RWPE1 (cell line): ENCODE measurements around the gene PRKN.

ENCODE experiments used
- CTCF ChIA-PET: fragments of 350-600 bp; sonication (Branson Sonifier 250); formaldehyde crosslinking; extraction: SDS; loops from one replicate; lab custom pipeline; 2021; lab: Yijun Ruan, JAX
- POLR2A ChIA-PET: fragments of 400-600 bp; formaldehyde crosslinking; extraction: SDS; loops from one replicate; lab custom pipeline; 2020; ENCODE audit warnings: antibody characterized with exemption; ENCODE audit not compliant: low non-redundant PET; lab: Yijun Ruan, JAX
- DNase-seq: peaks from one replicate; pipeline ENCODE4 v3.0.0; 2012; ENCODE audit warnings: low spot score
- H3K27ac ChIP-seq: fragments of 450-650 bp; 2 replicates; pipeline ENCODE4 v1.5.1; 2017
- CTCF ChIP-seq: fragments of 450-650 bp; conservative IDR thresholded peaks from 2 replicates; pipeline ENCODE4 v1.5.1; 2017; ENCODE audit warnings: low read depth, mild to moderate bottlenecking

PRKN gene

GRCh38 chr6:162190981-162191380 is 536.6 kb downstream of the PRKN start:
- H3K27ac ChIP-seq, result no peak overlapping the region
- TF ChIP-seq CTCF, result no peak
- CTCF ChIA-PET, result no interaction called here
- DNase-seq, result no peak
- POLR2A ChIA-PET, result no interaction called here

DNA sequence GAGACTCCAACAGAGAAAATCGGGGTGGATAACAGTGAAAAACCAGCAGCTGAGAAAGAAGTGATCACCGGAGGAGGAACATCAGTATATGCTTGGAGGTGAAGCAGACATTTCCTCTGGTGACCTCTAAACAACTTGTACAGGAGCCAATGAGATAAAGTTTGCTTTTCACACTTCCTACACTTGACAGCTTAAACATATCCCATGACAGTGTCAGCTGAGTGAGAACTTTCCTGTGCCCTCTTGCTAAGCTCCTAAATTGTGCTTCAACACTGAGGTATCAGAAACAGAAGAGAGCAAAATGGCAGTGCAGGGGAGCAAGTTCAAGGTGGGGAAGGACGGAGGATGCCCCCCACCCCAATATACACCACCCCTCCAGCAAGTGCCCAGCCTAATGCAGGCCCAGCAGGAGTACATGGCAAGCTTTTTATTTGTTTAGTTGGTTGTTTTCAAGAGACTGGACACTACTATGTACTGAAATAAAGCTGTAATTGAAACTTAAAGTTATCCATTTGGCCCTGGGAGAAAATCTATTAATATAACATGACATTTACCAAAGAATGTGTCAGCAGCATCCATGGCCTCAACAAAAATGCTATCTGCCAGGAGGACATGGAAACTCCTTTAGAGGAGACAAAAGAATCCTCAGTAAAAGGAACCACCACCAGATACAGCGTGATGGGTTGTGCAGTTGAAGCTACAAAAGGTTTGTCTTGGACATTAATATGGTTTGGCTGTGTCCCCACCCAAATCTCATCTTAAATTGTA is 540.2 kb downstream of the PRKN start:
- no peak overlapping the region for H3K27ac ChIP-seq
- CTCF ChIA-PET, result no interaction called here
- TF ChIP-seq CTCF, result no peak

DNA sequence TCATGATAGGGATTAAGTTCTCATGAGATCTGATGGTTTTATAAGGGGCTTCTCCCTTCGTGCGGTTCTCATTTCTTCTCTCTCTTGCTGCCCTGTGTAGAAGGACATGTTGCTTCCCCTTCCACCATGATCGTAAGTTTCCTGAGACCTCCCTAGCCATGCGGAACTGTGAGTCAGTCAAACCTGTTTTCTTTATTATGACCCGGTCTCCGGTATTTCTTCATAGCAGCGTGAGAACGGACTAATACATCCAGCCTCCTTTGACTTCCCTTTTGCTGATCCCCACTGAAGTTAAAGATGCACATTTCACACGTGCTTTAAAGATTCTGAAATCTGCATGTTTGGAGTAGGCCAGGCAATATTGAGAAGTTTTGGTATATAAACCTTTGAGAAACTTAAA is 543.1 kb downstream of the PRKN start:
- no peak overlapping the region for H3K27ac ChIP-seq
- no peak for TF ChIP-seq CTCF
- no peak for DNase-seq
- CTCF ChIA-PET, result no interaction called here
- POLR2A ChIA-PET, result no interaction called here

More for the DNA sequence above, 540.2 kb downstream of the PRKN start:
- POLR2A ChIA-PET, result no interaction called here
- DNase-seq, result no peak

DNA sequence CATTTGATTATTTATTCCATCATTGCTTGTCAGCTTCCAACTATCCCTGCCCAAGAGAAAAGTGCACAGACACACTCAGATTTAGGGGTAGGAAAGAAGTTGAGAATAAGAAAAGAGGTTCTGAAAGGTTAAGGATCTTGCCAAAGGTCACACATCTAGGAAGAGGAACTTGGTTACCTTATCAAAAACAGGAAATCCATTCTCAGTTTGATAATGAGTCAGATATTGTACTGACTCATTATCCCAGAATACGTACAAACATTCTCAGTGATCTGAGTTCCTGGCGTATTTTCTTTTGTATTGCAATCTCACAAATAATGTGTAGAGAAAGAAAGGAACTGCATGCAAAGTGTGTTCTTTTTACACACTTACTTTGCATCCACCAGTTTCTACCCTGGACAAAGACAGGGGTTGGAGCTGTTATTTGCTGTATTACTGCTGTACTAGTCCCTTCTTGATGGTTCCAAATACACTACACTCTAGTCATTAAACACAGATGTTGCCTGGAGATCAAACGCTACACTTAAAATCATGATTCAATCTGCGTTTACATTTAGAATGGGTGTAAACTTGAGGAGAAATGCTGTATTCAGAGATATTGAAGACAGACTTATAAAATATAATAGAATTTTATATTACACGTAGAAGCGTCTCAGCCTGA is 545.7 kb downstream of the PRKN start:
- TF ChIP-seq CTCF, result no peak
- DNase-seq, result peak; percentile 29
- no peak overlapping the region for H3K27ac ChIP-seq
- CTCF ChIA-PET, result interaction anchor here (0.5 kb wide), 1 partner anchor 1222 kb away, joined by 3 read pairs; no protein-coding TSS in a partner anchor
- POLR2A ChIA-PET, result no interaction called here

DNA sequence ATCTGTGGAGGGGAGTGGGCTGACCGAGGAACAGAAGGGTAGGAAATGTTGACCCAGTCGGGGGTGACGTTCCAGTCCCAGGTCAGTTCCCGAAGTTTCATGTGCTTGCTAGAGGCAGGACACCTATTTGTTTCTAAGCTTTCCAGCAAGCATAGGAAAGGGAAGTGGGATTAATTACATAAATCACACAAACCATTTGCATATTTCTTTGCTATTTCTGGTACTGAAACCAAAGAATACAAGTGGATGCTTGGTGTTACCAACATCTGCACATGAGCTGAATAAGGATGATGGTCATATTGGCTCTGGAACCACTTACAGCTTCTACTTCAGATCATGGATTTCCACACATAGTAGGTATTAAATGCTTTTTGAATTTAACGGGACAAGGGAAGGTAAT is 546.5 kb downstream of the PRKN start:
- no peak for TF ChIP-seq CTCF
- ChIA-PET CTCF (interaction anchor here (0.5 kb wide), 1 partner anchor 1221 kb away, joined by 3 read pairs; no protein-coding TSS in a partner anchor), POLR2A (no interaction called here)
- H3K27ac ChIP-seq, result no peak overlapping the region
- DNase-seq, result no peak

DNA sequence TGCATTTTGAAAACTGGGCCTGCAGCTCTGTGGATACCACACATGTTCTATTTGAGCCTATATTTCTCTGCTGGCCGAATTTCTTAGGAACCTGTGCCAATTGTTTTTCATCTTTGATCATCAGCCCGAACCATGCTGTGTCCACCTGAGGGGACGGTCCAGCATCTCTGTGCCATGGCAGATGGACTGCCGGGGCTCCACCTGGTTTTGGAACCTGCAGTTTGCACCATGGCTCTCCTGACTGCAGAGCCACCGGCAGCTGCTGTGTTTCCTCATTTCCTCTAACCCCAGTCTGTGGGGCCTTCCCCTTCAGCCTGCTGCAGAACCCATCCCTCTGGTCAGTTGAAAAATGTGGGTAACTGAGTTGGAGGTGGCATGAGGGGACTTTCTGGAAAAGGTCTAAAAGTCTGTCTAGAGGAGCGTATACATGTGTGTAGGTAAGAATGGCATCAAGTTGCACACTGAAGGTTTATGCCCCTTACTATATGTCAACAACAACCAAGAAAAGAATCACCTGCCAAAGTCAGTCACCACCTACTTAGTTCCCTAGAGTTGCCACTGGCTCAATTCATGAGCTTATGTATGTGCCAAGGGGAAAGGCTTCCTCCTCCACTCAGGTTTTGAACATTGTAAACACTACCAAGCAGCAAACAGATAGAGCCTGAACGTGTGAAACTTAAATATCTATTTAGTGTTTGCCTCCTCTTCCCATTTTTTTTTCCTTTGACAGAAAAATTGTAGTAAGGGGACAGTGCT is 548.2 kb downstream of the PRKN start:
- TF ChIP-seq CTCF, result no peak
- no peak overlapping the region for H3K27ac ChIP-seq
- ChIA-PET CTCF (interaction anchor here (0.8 kb wide), 1 partner anchor 468 kb away, joined by 3 read pairs; no protein-coding TSS in a partner anchor), POLR2A (no interaction called here)
- no peak for DNase-seq
